Activated B cell treated with CpG ODN at 0.5 μM for 24 hours (primary cell): ENCODE results near the gene SLC7A4. TPM values are rescaled to one million over a fixed set of nuclear protein-coding genes. Genes with fewer than 3 reads are reported as not detected.

Experiments
- ATAC-seq: fragments of 200-7000 bp; cut with Tn5 transposase; one replicate; pipeline ENCODE4 v1.10.0; 2021; ENCODE audit warnings: low read depth, mild to moderate bottlenecking, moderate library complexity
- CTCF ChIA-PET: fragments of 350-600 bp; sonication (Branson Sonifier 250); formaldehyde crosslinking; loops from one replicate; lab custom pipeline; 2021; ENCODE audit warnings: antibody characterized with exemption; lab: Charles Lee
- POLR2A ChIA-PET: fragments of 350-600 bp; sonication (Branson Sonifier 250); formaldehyde crosslinking; loops from one replicate; lab custom pipeline; 2021; ENCODE audit warnings: antibody characterized with exemption; lab: Charles Lee
- DNase-seq: peaks from one replicate; pipeline ENCODE4 v3.0.0; 2022
- H3K27ac Mint-ChIP-seq: one replicate; pipeline ENCODE4 v1.8.0; 2020; ENCODE audit warnings: mixed read lengths
- H3K27me3 Mint-ChIP-seq: one replicate; pipeline ENCODE4 v1.8.0; 2021; ENCODE audit warnings: mixed read lengths
- H3K36me3 Mint-ChIP-seq: one replicate; pipeline ENCODE4 v1.8.0; 2021; ENCODE audit warnings: low read depth, mixed read lengths
- H3K4me1 Mint-ChIP-seq: one replicate; pipeline ENCODE4 v1.8.0; 2021; ENCODE audit warnings: mixed read lengths
- H3K4me3 Mint-ChIP-seq: one replicate; pipeline ENCODE4 v1.8.0; 2020; ENCODE audit warnings: mild to moderate bottlenecking, mixed read lengths
- H3K9me3 Mint-ChIP-seq: one replicate; pipeline ENCODE4 v1.8.0; 2020; ENCODE audit warnings: mixed read lengths
- CTCF ChIP-seq: fragments of 200-600 bp; IDR thresholded peaks from one replicate; pipeline ENCODE4 v1.8.0; 2022; ENCODE audit warnings: antibody characterized with exemption, mild to moderate bottlenecking
- intact Hi-C: fragments of 100-400 bp; cut with micrococcal nuclease; formaldehyde crosslinking; loops from one replicate; pipeline ENCODE4 v1.15.1; 2024
- total RNA-seq: library from RNA; stranded (reverse); gene quantifications from 2 replicates; pipeline ENCODE4 v1.2.3, GENCODE V29; 2022

The SLC7A4 gene
- total RNA-seq, 1 donor from 2014 or later = not detected

GRCh38 chr22:20981787-20982562 is 50.4 kb downstream of the SLC7A4 start, which contains the start of gene LZTR1:
TSS of gene LZTR1 (plus strand) at chr22:20982297. CDS start at chr22:20982372, 75 bp downstream.
- POLR2A ChIA-PET = interaction anchor here (0.6 to 3.1 kb wide), 13 partner anchors 9 to 660 kb away, joined by 3 to 90 read pairs (median 5); partner anchors contain the start of genes AIFM3, CRKL, P2RX6 and SDF2L1
- Mint-ChIP-seq H3K4me1 (peaks cover 31% of the 10 kb centered on the region), H3K27me3 (no peaks in the 10 kb centered on the region), H3K4me3 (peak within 1 kb of the TSS; percentile 93), H3K27ac (peak within 1 kb of the TSS; percentile 88), H3K9me3 (peaks cover 2% of the 10 kb centered on the region), H3K36me3 (peaks cover 22% of the 10 kb centered on the region)
- CTCF ChIA-PET = interaction anchor here (1.2 to 1.3 kb wide), 2 partner anchors 21 to 647 kb away, joined by 3 read pairs; no protein-coding TSS in a partner anchor
- intact Hi-C loops = loop anchor here (1.0 kb wide), 1 partner anchor 20 kb away; the partner anchor contains the start of gene THAP7
- no peak for TF ChIP-seq CTCF
- DNase-seq (peak; percentile 74), ATAC-seq (peak; percentile 80)

- POLR2A ChIA-PET = interaction anchor here (0.6 to 3.1 kb wide), 7 partner anchors 9 to 71 kb away, joined by 3 to 90 read pairs (median 7); partner anchors contain the start of genes AIFM3, P2RX6 and THAP7
- intact Hi-C loops = no loop called here
Observed at GRCh38 chr22:20980938-20981722, 51.2 kb downstream of the SLC7A4 start.

GRCh38 chr22:20980523-20980922 is 51.8 kb downstream of the SLC7A4 start:
- H3K9me3 Mint-ChIP-seq = peaks cover 2% of the 10 kb centered on the region
- POLR2A ChIA-PET = interaction anchor here (2.2 to 3.1 kb wide), 2 partner anchors 13 to 21 kb away, joined by 12 to 90 read pairs; partner anchors contain the start of genes AIFM3 and THAP7
- intact Hi-C loops = no loop called here
- H3K36me3 Mint-ChIP-seq = peaks cover 10% of the 10 kb centered on the region
- H3K4me3 Mint-ChIP-seq = no peak overlapping the region
- no peak for ATAC-seq
- no peak for DNase-seq
- H3K27ac Mint-ChIP-seq = no peak overlapping the region
- no peaks in the 10 kb centered on the region for H3K27me3 Mint-ChIP-seq
- CTCF ChIA-PET = no interaction called here
- peaks cover 31% of the 10 kb centered on the region for H3K4me1 Mint-ChIP-seq
- no peak for TF ChIP-seq CTCF

More at GRCh38 chr22:20980938-20981722, 51.2 kb downstream of the SLC7A4 start:
- H3K36me3 Mint-ChIP-seq = peaks cover 15% of the 10 kb centered on the region
- TF ChIP-seq CTCF = no peak
- no peaks in the 10 kb centered on the region for H3K27me3 Mint-ChIP-seq
- H3K27ac Mint-ChIP-seq = peak overlapping the region; percentile 79
- DNase-seq (no peak), ATAC-seq (no peak)
- H3K4me3 Mint-ChIP-seq = peak overlapping the region; percentile 93
- CTCF ChIA-PET = no interaction called here
- peaks cover 2% of the 10 kb centered on the region for H3K9me3 Mint-ChIP-seq
- peaks cover 31% of the 10 kb centered on the region for H3K4me1 Mint-ChIP-seq

- Mint-ChIP-seq H3K9me3 (peaks cover 2% of the 10 kb centered on the region), H3K4me1 (peaks cover 31% of the 10 kb centered on the region), H3K4me3 (peak overlapping the region; percentile 9), H3K27me3 (no peaks in the 10 kb centered on the region), H3K27ac (no peak overlapping the region), H3K36me3 (peaks cover 8% of the 10 kb centered on the region)
- POLR2A ChIA-PET = interaction anchor here (3.1 kb wide), 1 partner anchor 22 kb away, joined by 90 read pairs; the partner anchor contains the start of gene THAP7
- no peak for TF ChIP-seq CTCF
- no peak for DNase-seq
- intact Hi-C loops = no loop called here
- ATAC-seq = no peak
- CTCF ChIA-PET = no interaction called here
Observed at GRCh38 chr22:20979940-20980453, 52.4 kb downstream of the SLC7A4 start.
